GM21528 (cell line): Measurements from ENCODE around the gene FGF4.

Experiments
- ATAC-seq: cut with Tn5 transposase; IDR thresholded peaks from one replicate; pipeline ENCODE4 v1.9.1; 2021; ENCODE audit warnings: mild to moderate bottlenecking, moderate library complexity; ENCODE audit not compliant: unreplicated experiment, low FRiP score

Gene FGF4, protein sequence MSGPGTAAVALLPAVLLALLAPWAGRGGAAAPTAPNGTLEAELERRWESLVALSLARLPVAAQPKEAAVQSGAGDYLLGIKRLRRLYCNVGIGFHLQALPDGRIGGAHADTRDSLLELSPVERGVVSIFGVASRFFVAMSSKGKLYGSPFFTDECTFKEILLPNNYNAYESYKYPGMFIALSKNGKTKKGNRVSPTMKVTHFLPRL

DNA sequence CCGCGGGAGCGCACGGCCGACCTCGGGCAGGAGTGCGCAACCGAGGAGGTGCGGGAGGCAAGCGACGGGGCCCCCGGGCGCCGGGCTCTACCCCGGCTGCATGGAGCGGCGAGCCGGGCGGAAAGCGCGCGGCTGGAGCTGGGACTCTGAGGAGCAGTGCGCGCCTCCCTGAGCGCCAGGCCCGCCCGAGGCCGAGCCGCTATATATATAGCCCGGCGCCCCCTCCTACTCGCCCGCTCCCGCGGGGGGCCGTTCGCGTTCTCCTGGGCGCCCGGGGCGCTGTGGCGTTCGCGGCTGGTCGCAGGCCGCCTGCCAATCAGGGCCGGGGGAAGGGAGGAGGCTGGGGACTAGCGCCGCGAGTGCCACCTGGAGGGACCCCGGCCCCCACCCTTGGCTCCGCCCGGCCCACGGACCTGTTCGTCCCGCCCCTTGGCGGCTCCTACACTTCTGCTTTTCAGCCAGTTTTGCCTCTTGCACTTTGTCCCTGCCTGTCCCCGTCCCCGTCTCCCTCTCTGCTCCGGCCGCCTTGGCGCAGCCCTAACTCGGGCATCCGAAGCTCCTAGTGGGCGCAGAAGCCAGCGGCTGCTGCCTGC is at the start of gene FGF4:
Gene FGF4, minus strand, starts transcription at position 179 of the 593 bp plus-strand sequence. CDS start 257 bp downstream, outside the sequence.
- no peak for ATAC-seq

DNA sequence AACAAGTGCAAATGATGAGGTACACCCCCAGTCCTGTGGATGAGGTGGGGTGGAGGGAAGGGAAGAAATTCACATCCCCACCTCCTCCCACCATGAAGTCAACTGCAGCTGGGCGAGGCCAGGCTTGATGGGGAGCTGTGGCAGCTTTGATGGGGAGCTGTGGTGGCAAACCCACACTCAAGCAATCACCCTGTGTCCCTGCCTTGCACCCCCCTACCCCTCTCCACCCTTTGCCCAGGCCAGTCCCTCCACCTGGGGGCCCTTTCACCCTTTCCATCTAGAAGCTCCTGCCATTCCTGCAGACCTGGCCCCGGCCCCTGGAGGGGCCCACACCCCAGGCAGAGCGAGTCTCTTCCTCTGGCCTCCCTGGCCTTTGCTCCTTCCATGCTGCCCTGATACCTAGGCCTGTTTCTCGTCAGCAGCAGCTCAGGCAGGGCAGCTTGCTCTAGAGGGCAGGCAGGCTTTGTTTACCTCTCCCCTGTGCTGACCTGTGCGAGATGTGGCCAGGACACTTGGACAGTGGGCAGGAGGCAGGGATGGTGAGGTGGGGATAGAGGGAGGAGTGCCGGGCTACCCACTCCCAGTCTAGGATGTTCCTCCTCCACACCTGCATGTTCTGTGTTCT is 48.6 kb upstream of the FGF4 start:
- ATAC-seq: no peak

DNA sequence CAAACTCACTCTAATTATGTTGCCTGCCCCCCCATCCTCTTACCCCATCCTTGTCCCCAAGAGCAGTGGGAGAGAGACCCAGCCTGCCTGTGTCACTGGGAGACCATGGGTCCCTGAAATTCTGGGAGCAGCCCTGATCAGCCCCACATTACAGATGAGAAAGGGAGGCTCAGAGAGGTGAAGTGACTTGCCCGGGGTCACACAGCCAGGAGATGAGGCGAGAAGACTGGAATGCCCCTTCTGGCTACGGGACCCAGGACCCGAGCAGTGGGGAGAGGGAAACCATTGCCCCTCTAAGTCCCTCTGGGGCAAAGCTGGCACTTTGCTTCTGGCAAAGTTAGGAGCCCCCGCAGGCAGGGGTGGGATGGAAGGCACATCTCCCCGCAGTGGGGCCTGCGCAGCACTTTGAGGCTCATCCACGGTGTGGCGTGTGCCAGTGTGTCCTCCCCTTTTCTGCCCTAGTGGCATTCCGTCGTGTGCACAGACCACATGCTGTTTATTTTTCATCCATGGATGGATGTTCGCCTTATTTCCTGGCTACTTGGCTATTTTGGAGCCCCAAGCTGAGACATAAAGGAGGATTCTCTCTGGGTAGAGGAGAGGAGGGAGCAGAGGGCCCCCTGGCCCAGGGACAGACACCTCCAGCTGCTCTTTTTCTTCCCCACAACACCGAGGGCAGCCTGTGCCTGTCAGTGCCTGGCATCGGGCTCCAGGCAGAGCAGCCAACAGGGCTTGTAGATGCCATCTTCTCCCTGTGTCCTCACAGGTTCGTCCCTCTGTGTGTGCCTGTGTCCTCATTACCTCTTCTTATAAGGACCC is 47.7 kb upstream of the FGF4 start:
- no peak for ATAC-seq

DNA sequence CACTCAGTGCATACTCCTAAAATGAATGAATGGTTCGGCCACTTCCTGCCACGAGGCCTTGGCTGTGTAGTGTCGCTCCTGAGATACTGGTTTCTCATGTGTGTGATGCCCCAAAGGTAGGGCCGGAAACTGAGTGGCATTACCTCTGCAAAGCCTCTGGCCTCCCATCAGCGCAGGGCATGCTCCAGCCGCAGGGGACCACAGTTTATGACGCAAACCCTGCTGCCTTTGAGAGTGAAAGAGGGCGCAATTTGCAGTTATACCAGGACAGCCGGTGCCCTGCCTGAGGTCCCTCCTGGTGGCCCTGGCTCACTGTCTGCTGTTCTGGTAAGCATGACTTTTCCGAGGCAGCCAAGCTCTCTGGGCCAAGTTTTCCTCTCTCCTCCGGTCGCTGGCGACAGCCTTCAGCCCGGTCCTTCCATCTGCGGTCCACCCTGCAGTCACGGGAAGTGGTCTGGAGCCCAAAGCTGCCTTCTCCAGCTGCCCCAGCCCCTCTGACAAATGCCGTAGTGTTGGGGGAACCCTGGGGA is 46.4 kb upstream of the FGF4 start:
- no peak for ATAC-seq

DNA sequence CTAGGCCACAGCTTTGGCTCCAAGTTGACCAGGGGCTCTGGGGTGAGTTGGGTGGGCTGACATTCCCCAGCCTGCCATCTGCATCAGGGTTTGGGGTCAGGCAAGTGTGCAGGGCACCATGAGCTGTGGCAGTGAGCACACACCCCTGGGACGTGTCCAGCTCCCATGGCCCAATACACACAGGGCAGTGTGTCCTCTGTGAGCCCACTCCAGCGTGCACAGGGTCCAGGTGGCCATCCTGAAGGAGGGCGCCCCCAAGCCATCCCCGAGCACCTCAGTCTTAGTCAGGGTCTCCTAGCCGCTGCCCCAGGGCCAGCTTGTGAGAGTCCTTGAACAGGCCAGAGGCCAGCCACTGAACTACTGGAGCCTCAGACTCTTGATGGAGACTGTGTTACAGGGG is 45.3 kb upstream of the FGF4 start:
- no peak for ATAC-seq

DNA sequence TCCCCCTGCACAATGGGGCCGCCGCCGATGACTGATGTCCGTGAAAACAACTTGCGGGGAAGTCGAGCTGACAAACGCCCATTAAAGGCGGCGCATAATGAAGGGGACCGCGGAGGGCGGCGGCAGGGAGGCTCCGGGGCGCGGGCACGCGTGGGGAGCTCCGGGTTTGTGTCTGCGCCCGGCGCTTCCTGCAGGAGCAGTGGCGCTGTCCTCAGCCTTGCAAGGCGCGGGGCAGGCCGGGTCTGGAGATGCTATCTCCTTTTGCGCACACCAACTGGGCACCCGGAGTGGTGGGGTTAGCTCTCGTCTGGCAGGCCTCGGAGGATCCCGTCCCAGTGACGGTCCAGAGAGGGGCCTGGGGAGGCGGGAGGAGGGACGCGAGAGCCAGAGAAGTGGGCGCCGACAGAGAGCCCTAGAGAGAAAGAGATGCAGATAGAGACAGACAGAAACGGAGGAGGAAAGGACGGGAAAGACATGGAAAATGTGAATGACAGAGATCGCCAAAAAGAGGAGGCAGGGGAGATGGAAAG is 44.5 kb upstream of the FGF4 start:
- no peak for ATAC-seq

- ATAC-seq: no peak
Measured at GRCh38 chr11:69818603-69819441, 43.7 kb upstream of the FGF4 start, which contains the start of gene FGF3. TSS of gene FGF3 (minus strand) at chr11:69819416. CDS start at chr11:69818933, 483 bp downstream.

- no peak for ATAC-seq
Measured at GRCh38 chr11:69818231-69818602, 43.1 kb upstream of the FGF4 start.

DNA sequence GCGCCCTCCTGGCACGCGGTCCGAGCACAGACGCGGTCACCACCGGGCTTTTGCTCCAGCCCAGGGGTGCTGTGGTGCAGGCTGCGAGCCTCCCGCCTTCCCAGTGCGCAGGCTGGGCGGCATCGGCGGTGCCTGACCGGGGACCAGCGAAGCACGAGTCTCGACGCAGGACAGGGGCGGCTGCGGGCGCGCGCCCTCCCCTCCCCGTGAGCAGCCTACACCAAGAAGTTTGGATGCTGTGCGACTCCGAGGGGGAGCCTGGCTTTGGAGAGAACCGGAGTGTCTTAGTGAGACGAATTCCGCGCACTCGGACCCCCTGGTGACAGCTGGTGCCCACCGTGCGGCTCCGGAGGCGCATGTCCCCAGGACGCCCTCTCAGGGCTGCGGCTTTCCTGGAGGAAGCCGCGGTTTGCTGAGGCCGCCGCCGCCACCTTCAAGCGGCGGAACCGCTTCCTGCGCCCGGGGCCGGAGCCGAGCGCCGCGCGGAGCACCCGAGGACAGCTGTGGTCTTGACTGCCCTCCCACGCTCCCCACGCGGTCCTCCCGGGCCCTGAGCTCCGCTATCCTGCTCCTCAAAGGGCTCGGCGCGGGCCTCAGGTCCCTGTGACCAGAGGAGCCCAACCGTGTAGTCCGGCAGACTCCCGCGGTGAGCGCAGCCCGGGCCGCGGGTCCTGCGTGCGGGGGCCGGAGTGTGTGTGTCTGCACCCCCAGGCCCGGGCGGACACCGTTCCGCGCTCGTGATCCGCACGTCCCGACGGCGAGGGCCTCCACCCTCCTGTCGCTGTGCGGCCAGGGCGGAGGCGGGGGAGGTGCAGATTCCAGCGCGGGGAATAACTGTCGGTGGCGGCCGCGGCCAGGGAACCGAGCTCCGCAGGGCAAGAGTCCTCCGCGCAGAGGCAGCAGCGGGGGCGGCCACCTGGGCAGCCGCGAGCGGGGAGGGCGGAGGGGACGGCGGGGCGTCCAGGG is 42.4 kb upstream of the FGF4 start:
- no peak for ATAC-seq

GRCh38 chr11:69816671-69817070 is 41.5 kb upstream of the FGF4 start:
- ATAC-seq: no peak

GRCh38 chr11:69815973-69816372 is 40.8 kb upstream of the FGF4 start:
- ATAC-seq: no peak

DNA sequence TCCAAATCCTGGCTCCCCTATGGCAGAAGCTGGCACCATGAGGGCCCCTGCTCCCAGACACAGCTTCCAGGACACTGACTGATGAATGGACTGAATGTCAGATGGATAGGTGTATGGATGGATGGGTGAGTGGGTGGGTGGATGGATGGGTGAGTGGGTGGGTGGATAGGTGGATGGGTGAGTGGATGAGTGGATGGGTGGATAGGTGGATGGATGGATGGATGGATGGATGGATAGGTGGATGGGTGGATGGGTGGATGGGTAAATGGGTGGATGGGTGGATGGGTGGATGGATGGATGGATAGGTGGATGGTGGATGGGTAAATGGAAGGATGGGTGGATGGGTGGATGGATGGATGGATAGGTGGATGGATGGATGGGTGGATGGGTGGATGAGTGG is 39.8 kb upstream of the FGF4 start:
- no peak for ATAC-seq

GRCh38 chr11:69814411-69814810 is 39.3 kb upstream of the FGF4 start:
- no peak for ATAC-seq

GRCh38 chr11:69813839-69814238 is 38.7 kb upstream of the FGF4 start:
- no peak for ATAC-seq

DNA sequence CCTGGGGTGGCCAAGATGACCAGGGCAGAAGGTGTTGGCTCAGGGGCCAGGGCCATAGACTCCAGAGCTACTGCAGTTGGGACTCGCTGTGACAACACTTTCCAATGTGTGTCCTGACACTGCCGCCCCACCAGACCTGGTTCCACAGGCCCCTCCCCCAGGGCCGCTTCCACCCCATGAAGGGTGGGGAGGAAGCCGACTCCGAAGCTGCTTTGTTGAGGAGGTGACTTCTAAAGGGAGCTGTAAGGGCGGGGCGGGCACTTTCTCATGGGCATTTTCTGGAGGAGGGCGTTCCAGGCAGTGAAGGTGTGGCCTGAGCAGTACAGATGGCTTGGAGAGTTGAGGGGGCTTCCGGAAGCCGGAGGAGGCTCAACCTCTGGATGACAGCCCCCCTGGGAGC is 37.8 kb upstream of the FGF4 start:
- no peak for ATAC-seq

DNA sequence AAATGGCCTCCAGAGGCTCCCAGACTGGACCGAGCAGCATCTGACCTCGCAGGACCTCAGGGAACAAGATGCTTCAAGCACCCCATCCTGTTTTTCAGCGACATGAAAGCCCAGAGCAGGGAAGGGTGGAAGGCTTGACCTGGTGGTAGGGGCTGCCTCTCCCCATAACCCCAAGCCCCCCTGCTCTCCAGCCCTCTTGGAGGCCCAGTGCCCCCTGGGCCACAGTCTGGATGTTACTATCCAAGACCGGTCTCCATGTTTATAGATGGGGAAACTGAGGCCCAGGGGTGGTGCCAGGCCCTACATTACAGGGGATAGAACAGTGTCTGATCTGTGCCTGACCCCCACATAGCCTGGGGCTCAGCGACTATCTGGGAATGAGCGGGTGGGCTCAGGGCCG is 37.1 kb upstream of the FGF4 start:
- ATAC-seq: no peak

DNA sequence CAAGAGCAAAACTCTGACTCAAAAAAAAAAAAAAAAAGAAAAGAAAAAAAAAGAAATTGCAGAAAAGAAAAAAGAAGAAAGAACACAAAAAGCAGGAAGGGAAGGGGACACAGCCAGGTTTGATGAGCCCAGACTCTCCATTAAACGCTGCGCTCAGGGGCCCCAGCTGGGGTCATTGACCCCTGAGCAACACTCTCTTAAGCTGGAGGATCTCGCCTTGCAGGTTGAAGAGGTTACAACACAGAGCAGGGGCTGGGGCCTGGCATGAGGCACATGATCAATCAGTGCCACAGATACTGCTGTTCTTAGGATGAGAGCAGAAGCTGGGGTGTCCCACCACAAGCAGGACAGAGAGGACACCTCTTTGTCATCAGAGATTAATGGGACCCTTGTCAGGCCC is 36.3 kb upstream of the FGF4 start:
- no peak for ATAC-seq

GRCh38 chr11:69810289-69811118 is 35.4 kb upstream of the FGF4 start:
- ATAC-seq: no peak
